Sigmoid colon (tissue), 7 donors: ENCODE data around the gene PLA2G4F. TPM values are rescaled to one million over a fixed set of nuclear protein-coding genes. Genes with fewer than 3 reads are reported as not detected.

Source experiments
- DNase-seq: peaks from one replicate; pipeline ENCODE4 v3.0.0-alpha.2; 2019
- H3K27ac ChIP-seq, 4 donors: fragments of 200-600 bp; sonication (generic); one replicate each; pipeline ENCODE4 v1.5.1; 2016 to 2019; ENCODE audit warnings: mild to moderate bottlenecking in 1 of 4
- H3K27me3 ChIP-seq, 3 donors: fragments of 200-600 bp; sonication (generic); one replicate each; pipeline ENCODE4 v1.5.1; 2019; ENCODE audit warnings: mild to moderate bottlenecking in 1 of 3
- H3K36me3 ChIP-seq, 4 donors: fragments of 200-600 bp; sonication (generic); one replicate each; pipeline ENCODE4 v1.5.1; 2016 to 2019
- H3K4me1 ChIP-seq, 4 donors: fragments of 200-600 bp; sonication (generic); one replicate each; pipeline ENCODE4 v1.5.1; 2017 to 2019
- H3K4me3 ChIP-seq, 4 donors: fragments of 200-600 bp; sonication (generic); one replicate each; pipeline ENCODE4 v1.5.1; 2017 to 2019; ENCODE audit warnings: mild to moderate bottlenecking in 2 of 4, moderate library complexity in 1 of 4
- H3K9me3 ChIP-seq, 4 donors: fragments of 200-600 bp in 3 of 4; sonication (generic) in 3 of 4; one replicate each; pipeline versions ENCODE4 v1.5.1 to v1.6.1; 2013 to 2019
- CTCF ChIP-seq, 4 experiments: fragments of 450-650 bp in 3 of 4; fragments of 200-600 bp in 1 of 4; IDR thresholded peaks; one replicate each; pipeline ENCODE4 v1.5.1; 2016 to 2019; ENCODE audit warnings: antibody characterized with exemption in 4 of 4, mild to moderate bottlenecking in 3 of 4, moderate library complexity in 2 of 4
- EP300 ChIP-seq, 4 donors: sonication (generic); formaldehyde crosslinking; IDR thresholded peaks; one replicate each; pipeline ENCODE4 v1.6.1; 2017; ENCODE audit warnings: antibody characterized with exemption in 4 of 4
- POLR2A ChIP-seq, 2 donors: fragments of 450-650 bp; IDR thresholded peaks; one replicate each; pipeline ENCODE4 v1.6.1; 2016; ENCODE audit warnings: antibody characterized with exemption in 2 of 2, mild to moderate bottlenecking in 2 of 2, moderate library complexity in 2 of 2
- POLR2AphosphoS5 ChIP-seq, 4 donors: sonication (generic); formaldehyde crosslinking; IDR thresholded peaks; one replicate each; pipeline ENCODE4 v1.6.1; 2017; ENCODE audit warnings: antibody characterized with exemption in 4 of 4
- WGBS, 2 donors: extraction: QIAGEN DNeasy Blood & Tissue Kit; methylation state at CpG; one replicate each; pipeline ENCODE4 v1.1.7; 2013; 5-methylcytosine and 5-hydroxymethylcytosine counted together
- intact Hi-C: fragments of 100-400 bp; cut with DNase I; formaldehyde crosslinking; loops from one replicate; pipeline ENCODE4 v1.15.1; 2023
- polyA plus RNA-seq, 3 donors: library from polyadenylated mRNA; stranded (reverse); fragments of 200-250 nt; gene quantifications; one replicate each; pipeline ENCODE4 v1.2.3, GENCODE V29; 2013
- total RNA-seq, 4 donors: library from RNA; depleted of rRNA; stranded (reverse); fragments of >200 nt; gene quantifications; one replicate each; pipeline ENCODE4 v1.1.0, GENCODE V29; 2016
- donor health status: healthy with polysubstance abuse.
- donor health status: Bipolar disorder and iron deficiency.
- donor health status: healthy.

PLA2G4F gene
- total and polyA plus RNA-seq, 7 donors: under 0.01 to 28.8 (median 7.2) TPM; not detected in 2

- H3K27me3 ChIP-seq: peaks cover 0 to 4% (median 0%) of the 10 kb centered on the region in 3 donors
- peaks cover 0 to 3% (median 0%) of the 10 kb centered on the region in 4 donors for H3K9me3 ChIP-seq
- no peaks in the 10 kb centered on the region for H3K36me3 ChIP-seq
- no peaks in the 10 kb centered on the region for H3K4me1 ChIP-seq
- WGBS, 2 donors: 38 to 52% methylated on average over 4 of the region's 4 CpGs
- H3K4me3 ChIP-seq: no peak overlapping the region
- H3K27ac ChIP-seq: no peak overlapping the region
- intact Hi-C loops: no loop called here
- no peak for DNase-seq
- no peak for TF ChIP-seq POLR2A (IDR thresholded peaks at IDR 0.05)
- no peak for TF ChIP-seq CTCF (IDR thresholded peaks at IDR 0.05)
- no peak for TF ChIP-seq POLR2AphosphoS5 (IDR thresholded peaks at IDR 0.05)
- no peak for TF ChIP-seq EP300 (IDR thresholded peaks at IDR 0.05)
Observed at GRCh38 chr15:42111924-42112323, 44.5 kb downstream of the PLA2G4F start.

- H3K27me3 ChIP-seq: peaks cover 0 to 7% (median 0%) of the 10 kb centered on the region in 3 donors
- no peak for DNase-seq
- no peak for TF ChIP-seq POLR2A (IDR thresholded peaks at IDR 0.05)
- no peak for TF ChIP-seq POLR2AphosphoS5 (IDR thresholded peaks at IDR 0.05)
- no peak for TF ChIP-seq EP300 (IDR thresholded peaks at IDR 0.05)
- TF ChIP-seq CTCF (IDR thresholded peaks at IDR 0.05): no peak
- H3K4me1 ChIP-seq: no peaks in the 10 kb centered on the region
- no peak overlapping the region for H3K27ac ChIP-seq
- H3K36me3 ChIP-seq: no peaks in the 10 kb centered on the region
- peaks cover 0 to 3% (median 0%) of the 10 kb centered on the region in 4 donors for H3K9me3 ChIP-seq
- no peak overlapping the region for H3K4me3 ChIP-seq
- WGBS, 2 donors: 68 to 70% methylated on average over 3 of the region's 3 CpGs
- intact Hi-C loops: no loop called here
Observed at GRCh38 chr15:42110367-42110766, 46.1 kb downstream of the PLA2G4F start.

- Histone ChIP-seq H3K27ac (no peak overlapping the region), H3K9me3 (peaks cover 0 to 3% (median 0%) of the 10 kb centered on the region in 4 donors), H3K4me3 (no peak overlapping the region), H3K4me1 (no peaks in the 10 kb centered on the region), H3K27me3 (peaks cover 0 to 7% (median 0%) of the 10 kb centered on the region in 3 donors), H3K36me3 (no peaks in the 10 kb centered on the region)
- WGBS, 2 donors: 58 to 87% methylated on average over 3 of the region's 3 CpGs
- TF ChIP-seq POLR2A (IDR thresholded peaks at IDR 0.05) (no peak), EP300 (IDR thresholded peaks at IDR 0.05) (no peak), POLR2AphosphoS5 (IDR thresholded peaks at IDR 0.05) (no peak), CTCF (IDR thresholded peaks at IDR 0.05) (no peak)
- intact Hi-C loops: no loop called here
- no peak for DNase-seq
Observed at GRCh38 chr15:42108806-42109205, 47.6 kb downstream of the PLA2G4F start.

- H3K27ac ChIP-seq: no peak overlapping the region
- intact Hi-C loops: no loop called here
- H3K4me3 ChIP-seq: no peak overlapping the region
- TF ChIP-seq EP300 (IDR thresholded peaks at IDR 0.05) (no peak), CTCF (IDR thresholded peaks at IDR 0.05) (no peak), POLR2A (IDR thresholded peaks at IDR 0.05) (no peak), POLR2AphosphoS5 (IDR thresholded peaks at IDR 0.05) (no peak)
- H3K4me1 ChIP-seq: no peaks in the 10 kb centered on the region
- H3K9me3 ChIP-seq: peaks cover 0 to 1% (median 0%) of the 10 kb centered on the region in 4 donors
- DNase-seq: no peak
- H3K36me3 ChIP-seq: no peaks in the 10 kb centered on the region
- H3K27me3 ChIP-seq: peaks cover 0 to 7% (median 0%) of the 10 kb centered on the region in 3 donors
Observed at GRCh38 chr15:42108189-42108588, 48.2 kb downstream of the PLA2G4F start.

- no peak for DNase-seq
- H3K36me3 ChIP-seq: no peaks in the 10 kb centered on the region
- intact Hi-C loops: no loop called here
- no peak overlapping the region for H3K4me3 ChIP-seq
- TF ChIP-seq POLR2A (IDR thresholded peaks at IDR 0.05) (no peak), EP300 (IDR thresholded peaks at IDR 0.05) (no peak), POLR2AphosphoS5 (IDR thresholded peaks at IDR 0.05) (no peak), CTCF (IDR thresholded peaks at IDR 0.05) (no peak)
- no peaks in the 10 kb centered on the region for H3K4me1 ChIP-seq
- no peak overlapping the region for H3K27ac ChIP-seq
- 9 to 45% methylated on average over 7 of the region's 7 CpGs for WGBS, 2 donors
- no peaks in the 10 kb centered on the region for H3K9me3 ChIP-seq
- peaks cover 0 to 7% (median 0%) of the 10 kb centered on the region in 3 donors for H3K27me3 ChIP-seq
Observed at GRCh38 chr15:42107473-42107872, 49.0 kb downstream of the PLA2G4F start.
